Brain pericyte (primary cell): ENCODE data around the gene GPR183.
A peak's percentile ranks its signal among the peaks of the same experiment; 100 is the strongest.
"Not testable (repeated sequence)": the region's sequence is repeated elsewhere in the genome, so short reads cannot be mapped to it uniquely, and the experiment has no call there.

ENCODE experiments used
- DNase-seq: peaks from one replicate; pipeline ENCODE4 v3.0.0-alpha.2; 2012; ENCODE audit warnings: low read depth, low spot score

Gene GPR183

GRCh38 chr13:99269627-99270241 is 37.5 kb downstream of the GPR183 start:
- DNase-seq = peak; percentile 15

- DNase-seq = no peak
Measured at GRCh38 chr13:99268822-99269221, 38.4 kb downstream of the GPR183 start.

GRCh38 chr13:99267927-99268326 is 39.3 kb downstream of the GPR183 start:
- no peak for DNase-seq

- no peak for DNase-seq
Measured at GRCh38 chr13:99266827-99267226, 40.4 kb downstream of the GPR183 start.

- no peak for DNase-seq
Measured at GRCh38 chr13:99265821-99266426, 41.3 kb downstream of the GPR183 start.

GRCh38 chr13:99265162-99265800 is 41.9 kb downstream of the GPR183 start:
- no peak for DNase-seq

GRCh38 chr13:99264051-99264450 is 43.1 kb downstream of the GPR183 start:
- DNase-seq = no peak

GRCh38 chr13:99263126-99263785 is 43.9 kb downstream of the GPR183 start:
- no peak for DNase-seq

- DNase-seq = no peak
Measured at GRCh38 chr13:99261059-99261458, 46.1 kb downstream of the GPR183 start.

- no peak for DNase-seq
Measured at GRCh38 chr13:99260216-99260615, 47.0 kb downstream of the GPR183 start.

GRCh38 chr13:99258946-99259345 is 48.3 kb downstream of the GPR183 start:
- no peak for DNase-seq

- DNase-seq = no peak
Measured at GRCh38 chr13:99258210-99258860, 48.9 kb downstream of the GPR183 start, which contains the start of gene GPR18. Gene GPR18, minus strand, starts transcription at chr13:99258379. Its CDS starts 2,507 bp downstream, at chr13:99255872.

- no peak for DNase-seq
Measured at GRCh38 chr13:99257291-99257690, 49.9 kb downstream of the GPR183 start.

- DNase-seq = no peak
Measured at GRCh38 chr13:99256709-99257108, 50.5 kb downstream of the GPR183 start.

- DNase-seq = no peak
Measured at GRCh38 chr13:99256283-99256682, 50.9 kb downstream of the GPR183 start.

- no peak for DNase-seq
Measured at GRCh38 chr13:99255271-99255670, 51.9 kb downstream of the GPR183 start.

GRCh38 chr13:99254830-99255229 is 52.4 kb downstream of the GPR183 start:
- no peak for DNase-seq

- DNase-seq = no peak
Measured at GRCh38 chr13:99251921-99252320, 55.3 kb downstream of the GPR183 start.

GRCh38 chr13:99250982-99251825 is 56.0 kb downstream of the GPR183 start:
- no peak for DNase-seq

- not testable (repeated sequence) for DNase-seq
Measured at GRCh38 chr13:99249606-99250005, 57.6 kb downstream of the GPR183 start.

- not testable (repeated sequence) for DNase-seq
Measured at GRCh38 chr13:99249178-99249577, 58.0 kb downstream of the GPR183 start.
